LNCAP (cell line): ENCODE measurements around the gene SF3B4.
A peak's percentile ranks its signal among the peaks of the same experiment; 100 is the strongest.

Experiments used
- TF ChIP-seq, protein P1 (sequence below): fragments of 450-650 bp; IDR thresholded peaks from 2 replicates; pipeline ENCODE4 v1.5.1; 2017; ENCODE audit warnings: mild to moderate bottlenecking

The SF3B4 gene

DNA sequence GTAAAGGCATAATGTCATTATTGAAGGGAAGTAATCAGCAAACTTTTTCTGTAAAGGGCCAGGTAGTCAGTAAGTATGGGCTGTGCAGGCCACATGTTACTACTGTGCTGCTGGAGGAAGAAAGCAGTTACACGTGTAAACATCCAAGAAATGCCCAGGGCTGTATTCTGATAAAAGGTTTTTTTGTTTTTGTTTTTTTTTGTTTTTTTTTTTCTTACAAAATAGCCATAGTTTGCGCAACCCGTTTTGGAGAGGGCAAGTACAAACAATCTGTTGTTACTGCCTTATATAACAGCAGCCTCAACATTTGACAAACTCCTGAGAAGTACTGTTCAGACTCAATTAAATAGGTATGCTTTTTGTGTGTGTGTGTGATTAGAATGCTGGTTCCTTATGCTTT is 35.8 kb upstream of the SF3B4 start:
- TF ChIP-seq, protein P1, sequence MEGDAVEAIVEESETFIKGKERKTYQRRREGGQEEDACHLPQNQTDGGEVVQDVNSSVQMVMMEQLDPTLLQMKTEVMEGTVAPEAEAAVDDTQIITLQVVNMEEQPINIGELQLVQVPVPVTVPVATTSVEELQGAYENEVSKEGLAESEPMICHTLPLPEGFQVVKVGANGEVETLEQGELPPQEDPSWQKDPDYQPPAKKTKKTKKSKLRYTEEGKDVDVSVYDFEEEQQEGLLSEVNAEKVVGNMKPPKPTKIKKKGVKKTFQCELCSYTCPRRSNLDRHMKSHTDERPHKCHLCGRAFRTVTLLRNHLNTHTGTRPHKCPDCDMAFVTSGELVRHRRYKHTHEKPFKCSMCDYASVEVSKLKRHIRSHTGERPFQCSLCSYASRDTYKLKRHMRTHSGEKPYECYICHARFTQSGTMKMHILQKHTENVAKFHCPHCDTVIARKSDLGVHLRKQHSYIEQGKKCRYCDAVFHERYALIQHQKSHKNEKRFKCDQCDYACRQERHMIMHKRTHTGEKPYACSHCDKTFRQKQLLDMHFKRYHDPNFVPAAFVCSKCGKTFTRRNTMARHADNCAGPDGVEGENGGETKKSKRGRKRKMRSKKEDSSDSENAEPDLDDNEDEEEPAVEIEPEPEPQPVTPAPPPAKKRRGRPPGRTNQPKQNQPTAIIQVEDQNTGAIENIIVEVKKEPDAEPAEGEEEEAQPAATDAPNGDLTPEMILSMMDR: no peak

GRCh38 chr1:149962736-149963135 is 35.1 kb upstream of the SF3B4 start:
- TF ChIP-seq, protein P1: no peak

DNA sequence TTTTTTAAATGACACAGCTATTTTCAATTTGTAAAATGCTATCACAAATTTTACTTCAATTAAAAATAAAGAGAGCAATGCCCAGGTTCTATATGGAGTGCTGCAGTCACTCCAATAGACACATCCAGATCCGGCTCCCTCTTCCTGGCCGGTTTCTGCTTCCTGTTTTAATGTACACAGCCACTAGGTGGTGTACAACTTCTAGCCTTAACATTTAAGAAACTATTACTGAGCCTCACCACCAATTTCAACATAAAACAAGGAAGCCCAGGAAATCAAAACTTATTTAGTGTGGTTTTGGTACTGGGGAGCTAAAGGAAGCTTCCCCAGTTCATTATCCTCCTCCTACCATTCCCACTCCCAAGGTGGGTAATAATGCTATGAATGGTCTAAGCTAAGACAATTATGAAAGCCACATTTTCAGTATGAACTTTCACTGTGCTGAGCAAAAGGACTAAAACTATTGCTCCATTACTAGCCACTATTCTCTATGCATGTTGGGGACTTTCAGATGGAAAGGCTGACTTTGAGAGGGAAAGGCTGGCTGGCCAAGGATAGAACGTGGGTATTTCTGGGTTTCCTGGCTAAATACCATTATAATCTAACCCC is 34.5 kb upstream of the SF3B4 start:
- TF ChIP-seq, protein P1: peak; percentile 82

DNA sequence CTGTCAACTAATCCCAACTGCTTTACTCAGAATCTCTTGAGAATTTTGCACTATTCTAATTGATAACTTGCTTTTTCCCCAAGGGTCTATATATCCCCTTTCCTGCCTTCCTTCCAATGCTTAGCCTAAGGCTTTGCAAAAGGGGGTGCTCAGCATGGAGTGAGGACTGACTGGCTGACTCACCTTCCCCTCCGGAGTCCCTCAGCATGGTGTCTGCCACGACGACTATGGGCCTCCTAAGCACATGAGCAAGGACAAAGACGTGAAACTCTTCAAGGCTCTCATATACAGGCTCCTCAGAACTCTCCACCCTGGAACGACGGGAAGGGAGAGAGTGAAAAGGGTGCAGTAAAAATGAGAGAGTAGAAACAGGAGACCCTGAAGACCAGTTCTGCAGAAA is 22.3 kb upstream of the SF3B4 start:
- TF ChIP-seq, protein P1: no peak

GRCh38 chr1:149945206-149945605 is 17.6 kb upstream of the SF3B4 start:
- TF ChIP-seq, protein P1: no peak

GRCh38 chr1:149942885-149943284 is 15.3 kb upstream of the SF3B4 start:
- TF ChIP-seq, protein P1: no peak

DNA sequence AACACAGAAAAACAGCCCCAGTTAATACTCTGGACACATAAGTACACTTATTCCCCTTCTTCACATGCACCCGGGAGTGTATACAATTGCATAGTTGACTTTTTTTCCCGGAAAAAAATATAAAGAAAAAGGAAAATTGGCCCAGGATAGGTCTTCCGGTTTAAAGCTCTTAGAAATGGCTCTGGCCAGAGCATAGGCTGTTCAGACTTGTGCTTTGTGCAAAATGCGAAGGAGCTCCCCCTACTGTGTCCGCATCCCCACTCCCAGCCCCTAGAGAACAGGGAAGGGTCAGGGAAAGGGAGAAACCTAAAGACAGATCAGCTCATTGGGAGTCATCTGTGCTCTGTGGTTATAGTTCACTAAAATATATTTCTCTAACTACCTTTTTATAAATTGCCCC is 14.6 kb upstream of the SF3B4 start:
- TF ChIP-seq, protein P1: no peak

GRCh38 chr1:149940427-149940826 is 12.8 kb upstream of the SF3B4 start:
- TF ChIP-seq, protein P1: no peak
